NCI-H524 (cell line): ENCODE data around the gene WDR37.
"Not testable (repeated sequence)": the region's sequence is repeated elsewhere in the genome, so short reads cannot be mapped to it uniquely, and the experiment has no call there.

Experiments used
- DNase-seq, 2 experiments: peaks; one replicate each; lab custom pipeline; 2025; lab: John Stamatoyannopoulos, UW

The WDR37 gene

GRCh38 chr10:1104971-1105370, 48.8 kb downstream of the WDR37 start:
- no peak for DNase-seq

GRCh38 chr10:1107004-1107403, 50.8 kb downstream of the WDR37 start:
- DNase-seq = no peak

- no peak for DNase-seq
These were observed 51.5 kb downstream of the WDR37 start for GRCh38 chr10:1107679-1108078.

- peak in 1 of 2 experiments; percentile 8 for DNase-seq
These were observed 53.8 kb downstream of the WDR37 start for GRCh38 chr10:1109795-1110673.

- DNase-seq = no peak
These were observed 54.5 kb downstream of the WDR37 start for GRCh38 chr10:1110674-1111119.

- DNase-seq = no peak
These were observed 58.1 kb downstream of the WDR37 start for GRCh38 chr10:1114315-1114714.

GRCh38 chr10:1114719-1115606, 58.8 kb downstream of the WDR37 start:
- DNase-seq = no peak

- no peak for DNase-seq
These were observed 59.4 kb downstream of the WDR37 start for GRCh38 chr10:1115607-1115955.

GRCh38 chr10:1116051-1116450, 59.9 kb downstream of the WDR37 start:
- DNase-seq = no peak

- DNase-seq = no peak
These were observed 60.6 kb downstream of the WDR37 start for GRCh38 chr10:1116696-1117280.

GRCh38 chr10:1117651-1118050, 61.5 kb downstream of the WDR37 start:
- DNase-seq = no peak

- DNase-seq = not testable (repeated sequence)
These were observed 62.1 kb downstream of the WDR37 start for GRCh38 chr10:1118318-1118717.

- no peak for DNase-seq
These were observed 62.8 kb downstream of the WDR37 start for GRCh38 chr10:1119027-1119426.

- DNase-seq = no peak
These were observed 63.3 kb downstream of the WDR37 start for GRCh38 chr10:1119501-1119900.

GRCh38 chr10:1120306-1120705, 64.1 kb downstream of the WDR37 start:
- DNase-seq = no peak

- DNase-seq = no peak
These were observed 64.6 kb downstream of the WDR37 start for GRCh38 chr10:1120801-1121211.

GRCh38 chr10:1121271-1121970, 65.2 kb downstream of the WDR37 start:
- no peak for DNase-seq

- DNase-seq = no peak
These were observed 66.2 kb downstream of the WDR37 start for GRCh38 chr10:1122349-1122748.

- DNase-seq = no peak
These were observed 67.0 kb downstream of the WDR37 start for GRCh38 chr10:1123198-1123597.

GRCh38 chr10:1123972-1124371, 67.8 kb downstream of the WDR37 start:
- DNase-seq = no peak

GRCh38 chr10:1124796-1125195, 68.6 kb downstream of the WDR37 start:
- DNase-seq = no peak

GRCh38 chr10:1126461-1126860, 70.3 kb downstream of the WDR37 start:
- no peak for DNase-seq
